LNCAP (cell line): Measurements from ENCODE around the gene INF2.
A peak's percentile ranks its signal among the peaks of the same experiment; 100 is the strongest.

Experiments used
- TF ChIP-seq, protein P1 (sequence below): fragments of 450-650 bp; IDR thresholded peaks from 2 replicates; pipeline ENCODE4 v1.5.1; 2017; ENCODE audit warnings: mild to moderate bottlenecking

INF2 gene

DNA sequence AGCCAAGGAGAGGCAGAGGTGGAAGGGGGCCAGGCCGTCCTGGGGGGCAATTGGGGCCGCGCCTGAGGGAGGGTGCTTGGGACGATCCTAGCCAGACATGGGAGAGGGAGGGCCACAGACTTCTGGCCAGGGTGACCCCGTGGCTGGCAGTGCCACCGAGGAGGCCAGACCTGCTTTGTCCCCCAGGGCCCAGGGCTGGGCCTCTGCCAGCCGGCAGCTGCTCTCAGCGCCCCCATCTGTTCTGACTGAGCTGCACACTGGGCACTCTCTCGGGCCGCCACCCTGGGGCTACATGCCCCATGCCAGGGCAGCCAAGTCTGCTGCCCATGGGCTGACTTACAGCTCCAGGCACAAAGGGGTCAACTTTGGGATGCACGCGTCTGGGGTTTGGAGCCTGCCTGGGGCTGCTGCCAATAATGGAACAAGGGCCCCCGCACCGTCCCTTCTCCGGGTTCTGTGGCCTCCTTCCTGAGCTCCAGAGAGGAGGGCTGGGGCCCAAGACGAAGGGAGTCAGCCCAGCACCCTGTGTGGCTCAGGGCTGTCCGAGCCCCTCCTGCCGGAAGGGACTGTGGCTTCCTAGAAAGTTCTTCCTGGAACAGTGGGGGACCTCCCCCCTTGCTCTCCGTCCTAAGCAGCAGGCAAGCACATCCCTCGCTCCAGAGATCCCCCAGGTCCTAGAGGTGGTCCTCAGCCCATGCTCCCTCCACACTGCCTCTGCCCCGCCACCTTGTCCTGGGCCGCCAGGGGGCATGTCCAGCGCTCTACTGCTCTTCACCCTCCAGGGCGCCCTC is 35.8 kb downstream of the INF2 start:
- TF ChIP-seq, protein P1, sequence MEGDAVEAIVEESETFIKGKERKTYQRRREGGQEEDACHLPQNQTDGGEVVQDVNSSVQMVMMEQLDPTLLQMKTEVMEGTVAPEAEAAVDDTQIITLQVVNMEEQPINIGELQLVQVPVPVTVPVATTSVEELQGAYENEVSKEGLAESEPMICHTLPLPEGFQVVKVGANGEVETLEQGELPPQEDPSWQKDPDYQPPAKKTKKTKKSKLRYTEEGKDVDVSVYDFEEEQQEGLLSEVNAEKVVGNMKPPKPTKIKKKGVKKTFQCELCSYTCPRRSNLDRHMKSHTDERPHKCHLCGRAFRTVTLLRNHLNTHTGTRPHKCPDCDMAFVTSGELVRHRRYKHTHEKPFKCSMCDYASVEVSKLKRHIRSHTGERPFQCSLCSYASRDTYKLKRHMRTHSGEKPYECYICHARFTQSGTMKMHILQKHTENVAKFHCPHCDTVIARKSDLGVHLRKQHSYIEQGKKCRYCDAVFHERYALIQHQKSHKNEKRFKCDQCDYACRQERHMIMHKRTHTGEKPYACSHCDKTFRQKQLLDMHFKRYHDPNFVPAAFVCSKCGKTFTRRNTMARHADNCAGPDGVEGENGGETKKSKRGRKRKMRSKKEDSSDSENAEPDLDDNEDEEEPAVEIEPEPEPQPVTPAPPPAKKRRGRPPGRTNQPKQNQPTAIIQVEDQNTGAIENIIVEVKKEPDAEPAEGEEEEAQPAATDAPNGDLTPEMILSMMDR, result peak; percentile 23; the same call in 1 of the 2 replicates

DNA sequence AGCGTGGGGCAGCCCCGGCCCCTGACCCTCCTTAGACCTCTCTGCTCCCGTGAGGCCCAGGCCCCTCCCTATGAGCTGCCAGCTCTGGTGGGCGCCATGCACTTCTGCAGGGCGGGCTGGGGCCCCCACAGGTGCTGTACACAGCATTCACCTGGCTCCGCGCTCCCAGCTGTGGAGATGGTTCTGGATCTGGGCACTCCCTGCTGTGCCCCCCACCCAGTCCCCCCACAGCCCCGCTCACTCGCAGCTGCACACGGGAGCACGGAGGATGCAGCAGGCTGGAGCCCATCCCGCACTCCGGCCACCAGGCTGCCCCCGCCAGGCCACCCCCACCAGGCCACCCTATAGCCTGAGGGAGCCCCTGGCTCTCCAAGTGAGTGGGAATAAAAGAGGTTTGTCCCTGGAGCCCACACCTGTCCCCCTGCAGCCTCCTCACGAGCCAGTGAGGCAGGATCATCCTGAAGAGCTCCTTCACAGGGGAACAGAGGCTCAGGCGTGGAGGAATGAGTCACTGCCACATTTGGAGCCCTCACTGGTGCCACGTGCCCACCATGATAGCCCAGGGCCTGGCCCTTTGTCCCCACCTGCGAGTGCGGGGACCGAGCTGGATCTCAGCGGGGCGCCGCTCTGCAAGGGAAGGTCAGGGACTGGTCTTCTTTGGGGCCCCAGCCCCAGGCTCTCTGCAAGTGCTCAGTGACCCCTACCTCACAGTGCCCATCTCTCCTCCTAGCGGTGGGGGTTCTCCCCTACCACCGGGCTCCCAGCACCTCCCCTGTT is 36.5 kb downstream of the INF2 start:
- TF ChIP-seq, protein P1, result no peak

DNA sequence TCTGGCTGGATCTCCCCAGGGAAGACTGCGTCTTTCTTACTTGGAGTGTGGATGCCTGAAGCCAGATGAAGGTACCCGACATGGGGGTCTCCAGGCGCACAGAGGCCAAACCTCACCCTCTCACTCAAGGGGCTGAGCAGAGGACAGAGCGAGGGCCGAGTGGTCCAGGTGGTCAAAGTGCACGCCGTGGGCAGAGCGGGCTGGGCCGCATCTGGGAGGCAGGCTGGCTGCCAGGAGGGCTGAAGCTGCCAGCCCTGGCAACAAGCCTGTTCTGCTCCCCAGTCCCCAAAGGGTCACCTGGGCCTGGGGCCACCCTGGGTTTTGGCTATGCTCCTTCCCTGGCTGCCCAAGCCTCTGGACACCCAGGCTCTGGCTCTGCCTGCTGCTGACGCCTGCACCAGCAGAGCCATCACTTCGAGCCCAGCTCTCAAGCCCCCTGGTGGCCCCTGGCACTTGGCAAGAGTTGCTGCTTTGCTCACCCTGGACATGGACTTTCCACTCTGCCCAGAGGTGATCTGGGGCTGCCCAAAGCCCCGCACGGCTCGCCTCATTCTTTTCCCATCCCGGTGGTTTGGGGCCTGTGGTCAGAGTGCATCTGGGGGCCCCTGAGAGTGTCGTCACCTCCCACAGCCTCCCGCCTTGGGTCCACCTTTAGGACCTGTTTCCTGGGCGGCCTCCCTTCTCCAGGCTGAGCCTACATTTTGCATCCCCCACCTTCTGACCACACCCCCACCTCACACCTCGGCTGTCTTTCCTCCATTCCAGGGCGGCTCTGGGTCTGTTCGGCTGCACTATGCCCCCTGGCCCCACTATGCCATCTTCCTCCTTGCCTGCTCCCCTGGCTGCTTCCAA is 37.4 kb downstream of the INF2 start:
- TF ChIP-seq, protein P1, result no peak

DNA sequence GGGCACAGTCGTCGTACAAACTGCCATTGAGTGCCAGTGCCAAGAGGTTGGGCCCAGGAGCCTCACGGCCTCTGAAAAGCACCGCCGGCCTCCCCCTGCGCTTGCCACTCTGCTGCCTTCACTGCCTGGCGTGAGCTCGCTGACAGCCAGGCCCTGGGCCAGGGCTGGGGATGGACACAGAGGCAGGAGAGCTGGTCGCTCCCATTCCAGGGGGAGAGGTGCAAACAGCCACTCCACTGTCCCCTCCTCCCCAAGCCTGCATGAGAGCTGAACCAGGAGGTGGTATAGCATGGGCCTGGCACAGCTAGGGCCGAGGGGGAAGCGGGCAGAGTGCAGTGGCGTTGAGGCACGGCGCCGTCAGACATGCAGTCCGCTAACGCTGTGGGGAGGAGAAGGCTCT is 39.2 kb downstream of the INF2 start:
- TF ChIP-seq, protein P1, result no peak

DNA sequence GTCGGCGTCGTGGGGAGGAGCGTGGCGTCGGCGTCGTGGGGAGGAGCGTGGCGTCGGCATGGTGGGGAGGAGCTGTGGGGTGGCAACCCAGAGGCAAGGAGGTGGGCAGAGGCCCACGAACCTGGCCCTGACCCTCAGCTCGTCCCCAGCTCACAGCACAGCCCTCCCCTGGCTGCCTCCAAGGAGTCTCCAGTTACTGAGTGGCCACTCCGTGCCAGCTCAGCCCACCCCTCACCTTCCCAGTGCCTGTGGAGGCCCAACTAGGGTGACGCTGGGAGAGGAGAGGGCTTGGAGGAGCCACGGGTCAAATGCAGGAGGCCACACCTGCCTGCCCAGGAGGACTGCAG is 40.4 kb downstream of the INF2 start:
- TF ChIP-seq, protein P1, result no peak

DNA sequence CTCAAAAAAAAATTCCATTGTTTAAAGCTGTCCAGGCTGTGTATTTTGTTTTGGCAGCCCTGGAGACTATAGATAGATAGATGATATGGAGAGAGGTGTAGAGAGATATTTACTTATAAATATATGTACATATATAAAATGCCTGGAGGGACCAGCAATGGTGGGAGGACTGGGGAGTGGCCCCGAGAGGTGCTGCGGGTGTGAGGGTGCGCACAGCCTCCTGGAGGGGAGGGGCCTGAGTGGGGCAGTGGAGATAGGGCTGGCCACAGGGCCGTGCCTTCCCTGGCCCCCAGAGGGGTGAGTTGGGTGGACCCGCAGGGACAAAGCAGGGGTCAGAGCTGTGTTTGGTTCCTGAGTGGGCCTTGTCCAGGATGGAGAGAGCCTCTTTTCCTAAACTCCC is 41.1 kb downstream of the INF2 start:
- TF ChIP-seq, protein P1, result no peak
